Choroid plexus epithelial cell (primary cell): ENCODE data around the gene HOXD13.

Experiments
- DNase-seq: peaks from one replicate; pipeline ENCODE4 v3.0.0-alpha.2; 2010; ENCODE audit warnings: low read depth
- H3K4me3 ChIP-seq: 2 replicates; pipeline ENCODE4 v1.5.1; 2011; ENCODE audit warnings: low read depth, mild to moderate bottlenecking, control low read depth, low read length, moderate library complexity
- TF ChIP-seq, protein P1 (sequence below): conservative IDR thresholded peaks from 2 replicates; pipeline ENCODE4 v1.5.1; 2011; ENCODE audit warnings: low read depth, mild to moderate bottlenecking, control low read depth, inconsistent platforms, low read length, moderate library complexity

HOXD13 gene

DNA sequence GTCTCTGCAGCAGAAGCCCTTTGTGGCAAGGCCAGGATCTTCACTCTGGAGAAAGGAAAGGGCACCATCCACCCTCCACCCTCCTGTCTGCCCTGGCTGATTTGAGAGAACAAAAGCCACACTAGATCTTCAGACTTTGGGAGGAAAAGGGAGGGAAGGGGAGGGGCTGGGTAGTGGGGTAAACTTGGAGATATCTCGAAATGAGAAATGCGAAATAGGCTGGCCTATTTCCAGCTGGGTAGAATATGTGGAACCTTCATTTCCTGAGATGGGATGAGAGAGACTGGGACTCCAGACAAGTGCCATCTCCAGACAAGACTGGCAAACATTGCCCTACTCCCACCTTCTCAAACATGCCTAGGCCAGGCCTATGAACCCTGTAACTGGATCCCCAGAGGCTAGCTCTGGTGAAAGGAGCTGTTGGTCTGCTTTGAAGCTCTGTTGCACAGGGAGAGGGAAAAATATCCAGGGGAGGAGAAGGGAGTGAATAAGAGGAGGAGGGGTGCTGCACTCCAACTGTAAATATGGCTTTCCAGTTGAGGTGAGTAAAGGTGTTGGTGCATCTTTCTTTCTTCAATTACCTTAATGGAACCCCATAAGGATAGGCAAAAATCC, 8.8 kb downstream of the HOXD13 start:
- DNase-seq, result no peak
- TF ChIP-seq, protein P1, sequence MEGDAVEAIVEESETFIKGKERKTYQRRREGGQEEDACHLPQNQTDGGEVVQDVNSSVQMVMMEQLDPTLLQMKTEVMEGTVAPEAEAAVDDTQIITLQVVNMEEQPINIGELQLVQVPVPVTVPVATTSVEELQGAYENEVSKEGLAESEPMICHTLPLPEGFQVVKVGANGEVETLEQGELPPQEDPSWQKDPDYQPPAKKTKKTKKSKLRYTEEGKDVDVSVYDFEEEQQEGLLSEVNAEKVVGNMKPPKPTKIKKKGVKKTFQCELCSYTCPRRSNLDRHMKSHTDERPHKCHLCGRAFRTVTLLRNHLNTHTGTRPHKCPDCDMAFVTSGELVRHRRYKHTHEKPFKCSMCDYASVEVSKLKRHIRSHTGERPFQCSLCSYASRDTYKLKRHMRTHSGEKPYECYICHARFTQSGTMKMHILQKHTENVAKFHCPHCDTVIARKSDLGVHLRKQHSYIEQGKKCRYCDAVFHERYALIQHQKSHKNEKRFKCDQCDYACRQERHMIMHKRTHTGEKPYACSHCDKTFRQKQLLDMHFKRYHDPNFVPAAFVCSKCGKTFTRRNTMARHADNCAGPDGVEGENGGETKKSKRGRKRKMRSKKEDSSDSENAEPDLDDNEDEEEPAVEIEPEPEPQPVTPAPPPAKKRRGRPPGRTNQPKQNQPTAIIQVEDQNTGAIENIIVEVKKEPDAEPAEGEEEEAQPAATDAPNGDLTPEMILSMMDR, result no peak
- H3K4me3 ChIP-seq, result no peak overlapping the region

DNA sequence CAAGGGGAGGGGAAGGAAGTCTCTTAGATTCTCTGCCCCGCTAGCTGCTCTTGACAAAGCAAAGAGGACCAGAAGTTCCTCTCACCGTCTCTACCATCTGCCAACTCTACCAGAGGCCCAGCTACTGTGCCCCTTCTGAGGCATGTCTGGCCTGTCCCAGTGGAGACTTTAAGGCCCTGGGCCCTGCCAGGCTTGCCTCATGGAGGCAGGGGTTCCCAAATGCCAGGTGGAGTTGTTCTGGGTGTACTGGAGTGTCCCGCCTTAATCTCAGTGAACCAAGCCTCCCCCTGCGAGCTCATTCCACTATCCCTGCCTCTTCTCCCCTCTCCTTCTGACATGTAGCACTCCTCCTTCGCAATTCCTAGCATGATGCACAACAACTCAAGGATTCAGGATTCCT, 9.3 kb downstream of the HOXD13 start:
- no peak for DNase-seq
- TF ChIP-seq, protein P1, result no peak
- H3K4me3 ChIP-seq, result no peak overlapping the region

DNA sequence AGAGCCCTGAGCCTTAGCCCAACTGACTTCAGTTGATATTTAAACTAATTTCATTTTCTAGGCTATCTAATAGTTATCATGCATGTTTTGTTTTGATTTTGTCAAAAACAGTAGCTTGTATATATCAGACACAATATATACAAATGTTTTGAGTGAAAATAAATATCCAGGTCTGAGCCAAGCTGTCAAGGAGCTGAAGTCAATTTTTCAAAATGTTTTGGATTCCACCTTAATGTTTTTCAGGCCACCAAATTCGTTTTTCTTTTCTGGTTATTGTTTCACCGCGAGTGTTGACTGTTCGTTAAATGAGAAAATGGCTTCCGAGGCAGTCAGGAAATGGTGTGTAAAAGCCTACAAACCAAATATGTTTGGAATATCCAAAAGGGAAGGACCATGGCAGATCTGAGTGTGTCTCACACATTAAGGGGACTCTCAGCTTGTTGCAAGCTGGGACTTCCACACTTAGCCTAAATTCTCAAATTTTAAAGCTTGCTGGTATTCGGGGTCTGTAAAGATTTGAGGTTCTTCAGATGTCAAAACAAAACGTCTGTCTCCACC, 9.9 kb downstream of the HOXD13 start:
- DNase-seq, result no peak
- no peak overlapping the region for H3K4me3 ChIP-seq
- TF ChIP-seq, protein P1, result no peak

DNA sequence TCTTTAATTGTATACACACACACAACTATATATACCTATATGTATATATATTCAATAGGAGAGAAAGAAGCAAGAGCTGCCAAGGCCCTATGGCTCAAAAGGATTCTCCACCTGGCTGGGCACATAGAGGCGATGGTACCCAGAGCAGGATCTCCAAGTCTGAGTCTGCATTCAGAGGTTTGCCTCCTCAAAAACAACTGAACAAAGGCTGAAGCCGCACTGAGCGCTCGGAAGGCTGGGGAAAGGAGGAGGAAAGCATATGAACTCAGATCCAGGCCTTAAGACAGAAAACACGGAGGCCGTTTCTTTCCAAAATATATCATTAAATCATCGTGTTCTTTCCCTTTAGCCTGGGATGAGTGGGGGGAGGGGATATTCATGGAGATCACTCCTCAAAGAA, 10.7 kb downstream of the HOXD13 start:
- TF ChIP-seq, protein P1, result no peak
- no peak for DNase-seq

DNA sequence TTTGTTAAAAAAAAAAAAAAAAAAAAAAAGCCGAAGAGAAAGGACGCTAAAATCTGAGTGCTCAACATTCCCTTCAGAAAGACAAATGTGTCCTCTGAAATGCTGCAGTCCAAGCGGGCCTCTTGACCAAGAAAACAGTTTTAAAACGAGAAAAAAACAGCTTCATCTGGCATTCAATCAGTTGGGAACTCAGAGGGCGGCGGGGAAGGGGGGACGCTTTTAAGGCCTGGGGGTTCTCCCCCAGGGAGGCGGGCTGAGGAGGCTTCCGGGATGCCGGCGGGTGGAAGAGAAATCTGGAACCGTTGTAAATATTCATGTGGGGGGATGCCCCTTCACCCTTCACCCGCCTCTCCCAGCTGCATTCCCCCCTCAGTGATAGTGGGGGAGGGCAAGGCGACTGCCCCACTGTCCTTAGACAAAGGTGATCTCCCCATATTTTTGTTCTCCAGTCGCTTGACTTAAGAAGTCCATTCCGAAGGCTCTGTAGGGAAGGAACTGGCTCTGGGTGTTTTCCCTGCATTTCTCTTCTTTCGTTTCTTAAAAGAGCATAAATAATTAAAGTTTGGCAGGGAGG, 11.3 kb downstream of the HOXD13 start:
- H3K4me3 ChIP-seq, result no peak overlapping the region
- TF ChIP-seq, protein P1, result no peak
- no peak for DNase-seq

More for the DNA sequence above, 10.7 kb downstream of the HOXD13 start:
- H3K4me3 ChIP-seq, result no peak overlapping the region

DNA sequence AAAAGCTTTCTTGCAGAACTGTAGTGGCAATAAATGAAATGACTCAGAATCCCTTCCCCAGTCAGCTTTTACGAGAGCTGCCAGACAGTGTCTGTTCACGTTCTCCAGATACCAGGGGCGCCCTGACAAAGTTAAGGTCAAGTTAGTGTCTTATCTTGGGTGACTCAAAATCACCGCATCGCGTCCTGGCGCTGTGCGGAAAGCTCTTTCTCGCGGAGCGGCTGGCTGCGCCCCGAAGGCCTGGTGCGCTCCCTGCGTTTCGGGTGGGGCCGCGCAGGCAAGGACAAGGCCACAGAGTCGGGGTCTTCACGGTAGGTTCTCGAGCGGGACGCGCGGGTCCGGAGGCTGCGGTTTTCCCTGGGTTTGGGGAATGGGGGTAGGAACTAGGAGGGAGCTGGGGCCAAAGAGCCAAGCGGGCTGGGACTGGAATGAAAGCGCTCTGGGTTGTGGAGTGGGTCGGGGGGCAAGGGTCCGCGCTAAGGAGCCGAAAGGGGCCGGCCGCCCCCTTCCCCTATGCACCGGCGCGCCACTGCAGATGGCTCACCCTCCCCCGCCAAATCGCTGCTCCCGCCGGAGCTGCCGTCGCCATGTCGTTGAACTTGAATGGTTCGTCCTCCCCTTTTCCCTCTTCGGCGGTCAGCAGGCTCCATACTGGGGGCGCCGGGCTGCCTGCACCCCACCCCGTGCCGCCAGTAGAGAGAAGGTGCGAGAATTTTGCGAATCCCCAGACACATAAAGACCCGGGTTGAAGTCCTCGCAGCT, 12.0 kb downstream of the HOXD13 start:
- TF ChIP-seq, protein P1, result no peak
- H3K4me3 ChIP-seq, result no peak overlapping the region
- DNase-seq, result no peak
